H1 (cell line): ENCODE data around the gene ZNF66.
"Not testable (repeated sequence)": the region's sequence is repeated elsewhere in the genome, so short reads cannot be mapped to it uniquely, and the experiment has no call there.

Experiments used
- CBX5 ChIP-seq: fragments of 300-800, 300-1000 bp; sonication (generic); IDR thresholded peaks from 2 replicates; pipeline ENCODE4 v1.7.1; 2016; ENCODE audit warnings: antibody characterized with exemption, low read length, low read depth
- CEBPB ChIP-seq: IDR thresholded peaks from 2 replicates; pipeline ENCODE4 v1.6.1; 2012; ENCODE audit warnings: low read depth, low read length
- CTCF ChIP-seq, 3 experiments: IDR thresholded peaks; 1 replicate in 2 of 3; 2 replicates in 1 of 3; pipeline versions ENCODE4 v1.5.1 to v1.6.1; 2011; ENCODE audit warnings: low read length in 3 of 3, mild to moderate bottlenecking in 3 of 3, inconsistent platforms in 2 of 3, low read depth in 1 of 3, moderate library complexity in 1 of 3; ENCODE audit not compliant: insufficient read depth in 1 of 3; ENCODE audit errors: control extremely low read depth in 1 of 3
- KDM4A ChIP-seq: IDR thresholded peaks from one replicate; pipeline ENCODE4 v1.7.1; 2012; ENCODE audit warnings: low read depth, mild to moderate bottlenecking, moderate library complexity, low read length, inconsistent platforms; ENCODE audit not compliant: severe bottlenecking
- POLR2A ChIP-seq, 2 experiments: IDR thresholded peaks; 1 replicate in 1 of 2; 2 replicates in 1 of 2; pipeline ENCODE4 v1.6.1; 2011; ENCODE audit warnings: low read depth in 2 of 2, low read length in 2 of 2, mild to moderate bottlenecking in 2 of 2; ENCODE audit errors: control extremely low read depth in 1 of 2
- POLR2AphosphoS5 ChIP-seq: IDR thresholded peaks from 2 replicates; pipeline ENCODE4 v1.6.1; 2011; ENCODE audit warnings: low read depth, low read length
- RFX5 ChIP-seq: IDR thresholded peaks from 2 replicates; pipeline ENCODE4 v1.6.1; 2011; ENCODE audit warnings: low read depth, low read length, improper control_type of control experiment, borderline replicate concordance

GRCh38 chr19:20806311-20807262, 30.5 kb downstream of the ZNF66 start:
- TF ChIP-seq KDM4A; POLR2AphosphoS5; CTCF (IDR thresholded peaks at IDR 0.05; ENCODE audit: control extremely low read depth in 1 of 3, insufficient read depth in 1 of 3, low read depth in 1 of 3, low read length in 3 of 3); POLR2A (IDR thresholded peaks at IDR 0.05; ENCODE audit: control extremely low read depth in 1 of 2, low read depth in 2 of 2, low read length in 2 of 2); CEBPB; RFX5; CBX5: not testable (repeated sequence)
